ENCODE measurements around the gene TET2.

- TF ChIP-seq CTCF (IDR thresholded peaks at IDR 0.05) (no peak), POLR2A (IDR thresholded peaks at IDR 0.05) (no peak), POLR2AphosphoS5 (IDR thresholded peaks at IDR 0.05) (no peak), EP300 (IDR thresholded peaks at IDR 0.05) (no peak)
Measured at GRCh38 chr4:105274090-105274489, 127.4 kb downstream of the TET2 start.
